ENCODE measurements around the gene PCDHGA1. TPM values are rescaled to one million over a fixed set of nuclear protein-coding genes. Genes with fewer than 3 reads are reported as not detected.

The PCDHGA1 gene
- total RNA-seq, 1 experiment from 2014 or later: not detected

DNA sequence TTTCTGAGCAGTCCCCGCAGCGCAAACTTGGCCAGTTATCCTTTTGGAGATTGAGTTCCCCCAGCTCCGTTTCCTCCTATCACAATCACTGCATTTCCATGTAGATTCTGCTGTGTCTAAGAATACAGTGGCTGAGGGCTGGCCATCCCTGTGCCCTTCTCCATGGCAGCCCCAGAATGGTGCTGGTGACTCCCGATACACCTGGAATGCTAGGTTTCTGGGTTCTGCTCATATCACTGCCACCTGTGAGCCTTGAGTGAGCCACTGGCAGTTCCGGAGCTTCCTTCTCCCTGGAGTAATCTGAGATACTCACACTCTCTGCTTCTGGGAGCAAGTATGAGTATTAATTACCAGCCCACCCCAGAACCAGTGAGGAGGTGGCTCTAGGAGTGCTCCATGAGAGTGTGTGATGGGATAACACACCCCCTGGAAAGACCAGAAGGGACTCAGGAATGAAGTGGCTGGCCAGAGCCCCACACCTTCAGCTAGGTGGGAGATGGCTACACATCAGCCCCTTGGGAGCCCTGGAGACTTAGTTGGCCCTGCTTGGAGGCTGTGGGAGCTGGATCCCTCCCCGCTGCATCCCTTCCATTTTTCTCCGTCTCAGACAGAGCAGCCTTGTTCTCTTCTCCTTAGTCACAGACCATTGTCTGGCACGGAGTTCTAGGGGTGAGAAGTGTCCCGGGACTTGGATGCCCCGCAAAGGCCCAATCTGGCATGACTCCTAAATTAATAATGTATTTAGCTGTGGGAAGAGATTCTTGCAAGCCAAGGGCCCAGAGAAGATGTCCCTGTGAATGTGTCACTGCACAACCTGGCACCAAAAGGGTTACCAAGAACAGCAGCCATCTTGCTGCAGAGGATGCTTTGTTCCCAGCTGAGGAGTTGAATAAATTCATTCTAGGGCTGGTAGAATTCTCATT is 163.4 kb downstream of the PCDHGA1 start:
- Mint-ChIP-seq H3K27ac (ENCODE audit: unreplicated experiment) (no peak overlapping the region), H3K4me3 (ENCODE audit: low read depth, unreplicated experiment) (no peak overlapping the region), H3K27me3 (ENCODE audit: unreplicated experiment) (no peaks in the 10 kb centered on the region), H3K4me1 (ENCODE audit: low read depth, unreplicated experiment) (no peaks in the 10 kb centered on the region), H3K36me3 (ENCODE audit: insufficient read depth, unreplicated experiment) (peaks cover 6% of the 10 kb centered on the region), H3K9me3 (ENCODE audit: low read depth, unreplicated experiment) (no peaks in the 10 kb centered on the region)
- no peak for TF ChIP-seq CTCF (IDR thresholded peaks at IDR 0.05; ENCODE audit: unreplicated experiment)
- CTCF ChIA-PET: no interaction called here
- no peak for DNase-seq
- BruUV-seq (replicated peaks): no TSS peak
- intact Hi-C loops (cut with micrococcal nuclease; ENCODE audit: unreplicated experiment): loop anchor here (1.0 kb wide), 1 partner anchor 18 kb away; the partner anchor contains the start of gene PCDHGC3

GRCh38 chr5:141494761-141495452 is 164.6 kb downstream of the PCDHGA1 start:
- Mint-ChIP-seq H3K27me3 (ENCODE audit: unreplicated experiment) (no peaks in the 10 kb centered on the region), H3K27ac (ENCODE audit: unreplicated experiment) (peak overlapping the region; percentile 12), H3K4me3 (ENCODE audit: low read depth, unreplicated experiment) (no peak overlapping the region), H3K36me3 (ENCODE audit: insufficient read depth, unreplicated experiment) (peaks cover 6% of the 10 kb centered on the region), H3K9me3 (ENCODE audit: low read depth, unreplicated experiment) (no peaks in the 10 kb centered on the region), H3K4me1 (ENCODE audit: low read depth, unreplicated experiment) (no peaks in the 10 kb centered on the region)
- CTCF ChIA-PET: no interaction called here
- no peak for TF ChIP-seq CTCF (IDR thresholded peaks at IDR 0.05; ENCODE audit: unreplicated experiment)
- BruUV-seq (replicated peaks): no TSS peak
- intact Hi-C loops (cut with micrococcal nuclease; ENCODE audit: unreplicated experiment): no loop called here
- DNase-seq: no peak

DNA sequence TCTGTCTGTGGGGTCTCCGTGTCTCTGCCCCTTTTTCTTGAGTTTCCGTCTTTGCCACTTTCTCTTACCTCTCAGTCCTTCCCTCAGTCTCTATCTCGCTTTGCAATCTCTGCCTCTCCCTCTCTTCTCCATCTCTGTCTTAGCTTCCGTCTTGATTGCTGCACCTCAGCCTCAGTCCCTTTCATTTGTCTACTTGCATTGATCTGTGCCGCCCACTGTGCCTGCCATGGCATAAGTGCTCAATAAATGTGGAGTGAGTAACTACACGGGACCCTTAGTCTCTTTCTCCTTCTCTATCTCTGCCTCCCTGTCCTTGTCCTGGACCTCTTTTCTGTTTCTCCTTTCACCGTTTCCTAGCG is 165.1 kb downstream of the PCDHGA1 start:
- Mint-ChIP-seq H3K4me1 (ENCODE audit: low read depth, unreplicated experiment) (no peaks in the 10 kb centered on the region), H3K27me3 (ENCODE audit: unreplicated experiment) (no peaks in the 10 kb centered on the region), H3K9me3 (ENCODE audit: low read depth, unreplicated experiment) (no peaks in the 10 kb centered on the region), H3K27ac (ENCODE audit: unreplicated experiment) (peak overlapping the region; percentile 12), H3K4me3 (ENCODE audit: low read depth, unreplicated experiment) (no peak overlapping the region), H3K36me3 (ENCODE audit: insufficient read depth, unreplicated experiment) (peaks cover 6% of the 10 kb centered on the region)
- no TSS peak for BruUV-seq (replicated peaks)
- DNase-seq: no peak
- CTCF ChIA-PET: no interaction called here
- no peak for TF ChIP-seq CTCF (IDR thresholded peaks at IDR 0.05; ENCODE audit: unreplicated experiment)
- intact Hi-C loops (cut with micrococcal nuclease; ENCODE audit: unreplicated experiment): no loop called here

DNA sequence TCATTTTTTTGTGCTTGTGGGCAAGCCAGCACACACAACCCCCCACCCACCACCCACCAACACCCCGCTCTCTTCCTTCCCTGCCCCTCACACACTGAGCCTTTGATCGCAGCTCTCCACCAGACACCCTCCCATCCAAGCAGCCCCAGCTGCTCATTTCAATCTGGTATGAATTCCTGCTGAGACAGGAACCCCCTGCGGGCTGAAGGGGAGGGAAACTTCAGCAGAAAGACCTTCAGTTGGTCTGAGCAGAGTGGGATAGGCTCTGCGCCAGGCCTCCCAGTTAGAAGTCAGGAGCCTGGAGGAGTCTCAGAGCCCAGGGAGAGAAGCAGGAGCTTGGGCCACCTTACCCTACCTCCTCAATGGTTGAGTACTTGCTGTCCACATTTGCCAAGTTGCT is 165.7 kb downstream of the PCDHGA1 start:
- BruUV-seq (replicated peaks): no TSS peak
- intact Hi-C loops (cut with micrococcal nuclease; ENCODE audit: unreplicated experiment): no loop called here
- Mint-ChIP-seq H3K4me1 (ENCODE audit: low read depth, unreplicated experiment) (no peaks in the 10 kb centered on the region), H3K36me3 (ENCODE audit: insufficient read depth, unreplicated experiment) (peaks cover 1% of the 10 kb centered on the region), H3K27ac (ENCODE audit: unreplicated experiment) (no peak overlapping the region), H3K4me3 (ENCODE audit: low read depth, unreplicated experiment) (no peak overlapping the region), H3K9me3 (ENCODE audit: low read depth, unreplicated experiment) (no peaks in the 10 kb centered on the region), H3K27me3 (ENCODE audit: unreplicated experiment) (no peaks in the 10 kb centered on the region)
- CTCF ChIA-PET: interaction anchor here (2.4 kb wide), 1 partner anchor 20 kb away, joined by 5 read pairs; the partner anchor contains the start of gene PCDHGC3
- TF ChIP-seq CTCF (IDR thresholded peaks at IDR 0.05; ENCODE audit: unreplicated experiment): no peak
- no peak for DNase-seq
